DMS 273 treated with DMSO at 0.1 percent for 48 hours (cell line): ENCODE results near the gene FHOD3.
"Not testable (repeated sequence)": the region's sequence is repeated elsewhere in the genome, so short reads cannot be mapped to it uniquely, and the experiment has no call there.

Source experiments
- DNase-seq: peaks from one replicate; lab custom pipeline; 2025; lab: John Stamatoyannopoulos, UW

The FHOD3 gene

DNA sequence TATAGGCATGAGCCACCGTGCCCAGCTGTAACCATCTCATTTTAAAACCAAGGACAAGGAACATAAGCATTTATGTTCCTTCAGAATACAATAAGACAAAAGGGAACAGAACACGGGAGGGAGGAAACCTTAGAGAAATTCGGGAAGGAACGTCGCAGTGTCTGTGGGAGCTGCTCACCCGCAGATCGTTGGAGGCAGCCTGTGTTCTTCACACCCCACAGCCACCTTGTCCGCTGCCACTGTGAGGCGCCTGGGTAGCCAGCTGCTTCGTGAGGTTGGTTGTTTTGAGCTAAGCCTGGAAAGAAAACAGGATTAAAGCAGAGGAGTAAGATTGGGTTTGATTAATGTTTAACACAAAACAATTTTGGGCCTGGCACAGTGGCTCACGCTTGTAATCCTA is 250.0 kb downstream of the FHOD3 start:
- no peak for DNase-seq

GRCh38 chr18:36551274-36551673 is 253.8 kb downstream of the FHOD3 start:
- DNase-seq = not testable (repeated sequence)

- no peak for DNase-seq
Observed at GRCh38 chr18:36558234-36558633, 260.7 kb downstream of the FHOD3 start.

DNA sequence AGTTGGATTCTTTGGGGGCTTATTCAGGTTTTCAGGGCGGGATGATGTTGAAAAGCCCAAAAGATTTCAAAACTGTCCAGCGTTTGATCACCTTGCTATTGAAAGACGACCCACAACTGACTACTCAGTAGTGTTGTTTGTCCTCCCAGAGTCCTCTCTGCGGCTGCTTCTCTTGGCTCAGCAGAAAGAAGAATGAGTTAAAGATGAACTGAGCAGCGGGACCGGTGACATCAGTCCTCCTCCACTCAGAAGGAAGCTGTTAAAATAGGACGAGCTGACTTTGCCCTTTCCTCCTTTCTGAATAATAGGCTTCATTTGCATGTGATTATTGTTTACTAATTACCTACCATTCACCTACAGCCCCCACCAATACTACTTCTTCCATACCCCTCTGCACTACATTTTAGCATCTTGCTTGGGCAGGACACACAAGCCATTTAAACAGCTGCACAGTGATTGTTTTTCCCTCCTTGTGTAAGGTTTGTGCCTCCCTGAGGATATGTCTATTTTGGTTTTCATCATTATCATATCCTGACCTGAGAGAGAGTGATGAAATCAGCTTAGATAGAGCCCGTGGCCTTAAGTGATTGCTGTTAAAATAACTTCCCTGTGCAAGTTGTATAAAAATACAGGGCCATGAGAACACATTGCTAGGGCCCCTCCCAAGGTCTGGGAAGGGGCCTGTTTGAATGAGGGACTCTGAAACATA is 261.8 kb downstream of the FHOD3 start:
- DNase-seq = no peak

DNA sequence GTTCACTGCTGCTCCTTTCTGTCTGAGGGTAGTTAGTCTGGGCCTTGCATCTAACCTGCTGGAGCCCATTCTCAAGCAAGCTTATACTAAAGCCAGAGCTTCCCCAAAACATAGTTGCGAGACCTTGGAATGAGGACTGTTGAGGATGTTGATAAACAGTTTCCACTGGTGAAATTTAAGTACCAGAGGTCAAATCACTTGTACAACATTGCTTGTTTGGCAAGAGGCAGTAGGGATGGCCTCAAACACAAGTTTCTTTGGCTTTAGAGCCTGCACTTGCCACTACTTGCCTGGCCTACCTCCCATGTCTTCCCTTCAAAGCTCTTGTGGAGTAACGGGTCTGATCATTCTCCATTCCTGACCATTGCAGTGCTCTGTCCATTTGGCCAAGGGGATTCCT is 262.7 kb downstream of the FHOD3 start:
- DNase-seq = no peak

DNA sequence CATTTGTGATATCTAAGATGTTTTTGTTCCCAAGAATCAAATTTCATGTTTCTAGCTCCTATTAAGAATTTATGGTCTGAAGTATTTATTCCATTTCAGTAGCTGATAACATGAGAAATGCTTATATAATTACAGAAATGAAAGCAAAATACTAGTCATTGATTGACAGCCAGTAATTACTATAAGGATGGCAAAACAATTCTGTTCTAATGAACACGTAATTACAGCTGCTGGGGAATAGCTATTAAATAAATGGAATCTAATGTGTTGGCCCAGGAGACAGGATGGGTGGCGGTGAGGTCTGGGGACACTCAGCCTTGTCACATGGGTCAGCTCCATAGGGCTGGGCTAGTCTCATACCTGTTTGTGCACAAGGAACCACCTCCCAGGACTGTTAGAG is 263.5 kb downstream of the FHOD3 start:
- DNase-seq = no peak

- no peak for DNase-seq
Observed at GRCh38 chr18:36564841-36565240, 267.3 kb downstream of the FHOD3 start.

DNA sequence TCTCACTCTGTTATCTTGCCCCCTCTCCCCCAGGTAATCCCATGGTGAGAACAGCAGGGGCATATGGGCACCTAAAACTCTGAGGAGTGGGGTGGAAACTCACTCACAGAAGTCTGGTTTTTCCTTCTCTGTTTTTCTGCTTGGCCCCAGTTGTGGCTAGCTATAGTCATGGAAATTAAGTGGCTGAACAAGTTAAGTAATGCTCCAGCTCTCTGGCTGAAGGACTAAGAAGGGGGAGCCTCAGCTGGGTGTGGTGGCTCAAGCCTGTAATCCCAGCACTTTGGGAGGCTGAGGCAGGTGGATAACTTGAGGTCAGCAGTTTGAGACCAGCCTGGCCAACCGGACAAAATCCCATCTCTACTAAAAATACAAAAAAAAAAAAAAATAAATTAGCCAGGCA is 270.3 kb downstream of the FHOD3 start:
- DNase-seq = no peak

GRCh38 chr18:36568487-36568886 is 271.0 kb downstream of the FHOD3 start:
- DNase-seq = no peak

- no peak for DNase-seq
Observed at GRCh38 chr18:36572135-36572856, 274.8 kb downstream of the FHOD3 start.

DNA sequence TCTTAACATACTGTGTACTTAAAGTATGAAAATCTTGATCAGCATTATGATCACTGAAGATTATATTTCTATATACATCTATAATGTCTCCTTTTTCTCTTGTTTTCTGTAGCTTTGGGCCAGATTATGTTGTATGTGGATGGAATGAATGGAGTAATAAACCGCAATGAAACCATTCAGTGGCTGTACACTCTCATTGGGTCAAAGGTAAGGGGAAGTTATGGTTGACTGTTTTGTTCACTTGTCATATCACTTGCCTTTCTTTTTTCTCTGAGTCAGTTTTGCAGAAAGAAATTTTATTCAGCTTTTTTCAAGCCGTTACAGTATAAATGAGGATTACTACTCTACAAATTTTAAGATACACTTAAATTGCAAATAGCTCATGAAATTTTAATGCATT is 278.8 kb downstream of the FHOD3 start:
- DNase-seq = no peak

GRCh38 chr18:36578871-36579710 is 281.6 kb downstream of the FHOD3 start:
- no peak for DNase-seq

DNA sequence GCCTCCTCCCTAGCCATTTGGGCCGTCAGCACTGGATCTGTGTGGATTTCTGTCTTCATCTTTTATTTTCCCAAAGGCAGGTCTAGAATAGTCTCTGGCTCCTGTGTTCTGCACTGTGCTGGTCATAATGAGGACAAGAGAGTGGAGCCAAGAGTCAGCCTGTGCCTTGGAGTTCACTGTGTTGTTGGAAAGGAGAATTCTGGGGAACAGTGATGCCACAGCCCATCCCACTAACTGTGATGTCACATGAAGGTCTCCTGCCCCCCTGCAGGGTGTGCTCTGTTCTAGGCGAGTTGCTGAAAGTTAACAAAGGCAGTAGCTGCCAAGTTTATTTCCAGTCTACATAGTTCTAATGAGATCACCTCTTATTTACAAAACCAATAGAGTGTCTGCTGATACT is 282.8 kb downstream of the FHOD3 start:
- no peak for DNase-seq

DNA sequence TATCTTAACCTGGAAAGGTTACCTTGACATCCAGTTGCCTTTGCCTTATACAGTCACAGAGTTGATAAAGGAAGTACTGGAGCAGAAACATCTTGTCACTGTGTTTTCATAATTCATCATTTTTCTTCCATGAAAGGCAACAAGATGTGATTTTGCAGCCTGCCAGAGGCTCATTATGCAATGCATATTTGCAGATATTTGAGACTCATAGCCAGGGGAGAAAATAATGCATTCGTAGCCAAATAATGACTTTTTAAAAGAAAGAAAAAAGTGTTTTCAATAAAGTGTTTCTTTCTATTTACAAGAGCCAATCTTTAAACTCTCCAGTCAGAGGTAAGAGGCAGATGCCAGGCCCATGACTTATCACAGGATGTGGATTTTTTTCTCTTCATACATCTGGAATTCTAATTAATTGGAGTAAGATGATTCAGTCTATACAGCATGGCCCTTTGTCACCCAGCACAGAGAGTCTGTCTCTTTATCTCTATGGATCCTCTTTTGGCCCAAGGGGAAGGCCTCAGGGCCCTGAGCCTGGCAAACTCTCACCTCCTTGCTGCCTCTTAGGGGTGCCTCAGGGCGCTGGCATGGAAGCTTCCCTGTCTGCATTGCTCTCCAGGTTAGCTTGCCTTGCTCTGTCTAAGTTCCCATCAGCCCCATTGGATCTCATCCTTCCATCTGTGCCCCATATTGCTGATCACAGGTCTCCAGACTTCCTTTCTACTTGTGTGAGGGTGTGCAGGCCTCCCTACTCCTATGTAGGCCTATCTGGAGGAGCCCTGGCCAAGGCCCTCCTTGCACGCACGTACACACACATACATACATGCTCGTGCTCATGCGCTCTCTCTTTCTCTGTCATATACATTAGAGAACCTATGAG is 283.6 kb downstream of the FHOD3 start:
- no peak for DNase-seq

- no peak for DNase-seq
Observed at GRCh38 chr18:36582988-36583745, 285.7 kb downstream of the FHOD3 start.

- DNase-seq = no peak
Observed at GRCh38 chr18:36589857-36590543, 292.5 kb downstream of the FHOD3 start.

GRCh38 chr18:36590621-36591580 is 293.4 kb downstream of the FHOD3 start:
- no peak for DNase-seq

DNA sequence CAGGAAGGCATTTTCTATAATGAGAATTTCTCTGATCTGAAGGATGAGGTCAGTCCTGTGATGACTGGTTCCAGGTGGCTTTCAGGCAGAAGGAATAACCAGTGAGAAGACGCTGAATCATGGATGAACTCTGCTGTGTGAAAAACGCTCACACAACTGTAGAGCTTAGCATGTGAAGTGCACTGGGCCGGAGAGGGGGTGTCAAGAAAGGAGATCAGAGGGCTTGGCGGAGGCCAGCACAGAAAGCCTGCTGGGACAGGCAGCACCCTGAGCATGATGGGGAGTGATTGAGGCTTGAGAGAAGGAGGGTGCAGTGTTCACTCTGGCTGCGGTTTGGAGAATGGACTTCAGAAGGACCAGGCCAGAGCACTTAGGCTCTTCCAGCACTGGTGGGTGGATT is 294.8 kb downstream of the FHOD3 start:
- no peak for DNase-seq

DNA sequence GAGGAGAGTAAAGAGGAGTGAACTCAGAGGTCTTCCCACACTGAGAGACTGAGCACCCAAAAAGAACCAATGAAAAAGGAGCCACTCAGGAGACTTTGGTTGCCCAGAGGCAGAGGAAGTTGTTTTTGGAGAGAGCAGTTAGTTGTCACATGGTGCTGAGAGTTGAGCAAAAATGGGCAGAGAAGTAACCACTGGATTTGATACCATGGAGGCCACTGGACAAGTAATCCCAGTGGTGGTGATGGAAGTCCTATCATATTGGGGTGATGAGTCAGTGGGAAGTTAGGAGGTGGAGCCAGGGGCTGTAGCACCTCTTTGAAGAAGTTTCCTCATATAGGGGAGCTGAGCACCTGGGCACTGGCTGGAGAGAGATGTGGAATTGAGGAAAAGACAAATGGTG is 295.5 kb downstream of the FHOD3 start:
- no peak for DNase-seq
